ENCODE measurements around the gene PCMTD2.

Gene PCMTD2

DNA sequence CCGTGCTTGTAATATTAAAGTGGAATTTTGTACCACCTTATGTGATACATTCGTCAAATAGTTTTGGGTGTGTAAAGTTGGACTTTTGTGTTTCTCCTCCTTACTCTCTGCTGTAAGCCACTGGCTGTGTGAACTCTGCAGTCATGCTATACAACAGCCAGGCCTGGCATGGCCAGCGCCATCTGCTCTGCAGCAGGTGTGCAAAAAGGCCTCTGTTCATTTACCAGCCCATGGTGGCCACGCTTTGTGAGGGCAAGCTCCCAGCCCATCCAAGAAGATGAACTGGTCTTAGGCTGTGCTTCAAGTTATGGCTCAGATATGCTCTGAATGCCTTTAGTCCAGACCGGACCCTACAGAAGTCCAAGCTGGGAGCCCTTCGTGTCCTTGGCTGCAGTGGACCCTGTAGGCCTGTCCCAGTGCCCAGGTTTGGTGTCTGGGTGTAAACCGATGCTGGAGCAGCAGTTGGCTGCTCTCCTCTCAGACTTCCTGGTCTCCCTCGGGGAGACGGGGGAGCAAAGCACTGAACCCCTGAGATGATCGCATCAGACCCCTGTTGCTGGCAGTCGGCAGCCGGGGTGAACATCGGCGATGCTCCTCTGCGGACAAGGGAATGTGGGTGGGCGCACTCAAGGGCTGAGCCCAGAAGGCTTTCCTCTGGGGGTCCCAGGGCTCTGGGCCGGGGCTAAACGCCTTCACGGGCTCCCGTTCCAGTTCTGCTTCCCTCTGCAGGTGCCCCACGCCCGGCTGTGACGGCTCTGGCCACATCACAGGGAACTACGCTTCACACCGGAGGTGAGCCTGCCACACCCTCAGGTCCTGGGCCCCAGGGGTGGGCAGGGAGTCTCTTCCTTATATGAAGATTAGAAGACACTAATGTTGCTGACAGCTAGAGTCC lies 28.6 kb upstream of the PCMTD2 start:
- TF ChIP-seq EZH2phosphoT487 (IDR thresholded peaks at IDR 0.05; ENCODE audit: borderline replicate concordance, low read length): no peak
- TF ChIP-seq, protein P1, sequence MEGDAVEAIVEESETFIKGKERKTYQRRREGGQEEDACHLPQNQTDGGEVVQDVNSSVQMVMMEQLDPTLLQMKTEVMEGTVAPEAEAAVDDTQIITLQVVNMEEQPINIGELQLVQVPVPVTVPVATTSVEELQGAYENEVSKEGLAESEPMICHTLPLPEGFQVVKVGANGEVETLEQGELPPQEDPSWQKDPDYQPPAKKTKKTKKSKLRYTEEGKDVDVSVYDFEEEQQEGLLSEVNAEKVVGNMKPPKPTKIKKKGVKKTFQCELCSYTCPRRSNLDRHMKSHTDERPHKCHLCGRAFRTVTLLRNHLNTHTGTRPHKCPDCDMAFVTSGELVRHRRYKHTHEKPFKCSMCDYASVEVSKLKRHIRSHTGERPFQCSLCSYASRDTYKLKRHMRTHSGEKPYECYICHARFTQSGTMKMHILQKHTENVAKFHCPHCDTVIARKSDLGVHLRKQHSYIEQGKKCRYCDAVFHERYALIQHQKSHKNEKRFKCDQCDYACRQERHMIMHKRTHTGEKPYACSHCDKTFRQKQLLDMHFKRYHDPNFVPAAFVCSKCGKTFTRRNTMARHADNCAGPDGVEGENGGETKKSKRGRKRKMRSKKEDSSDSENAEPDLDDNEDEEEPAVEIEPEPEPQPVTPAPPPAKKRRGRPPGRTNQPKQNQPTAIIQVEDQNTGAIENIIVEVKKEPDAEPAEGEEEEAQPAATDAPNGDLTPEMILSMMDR (IDR thresholded peaks at IDR 0.05; ENCODE audit: low read depth, low read length, poor library complexity, severe bottlenecking): no peak
- H3K79me2 ChIP-seq (ENCODE audit: control insufficient read depth, low read length): no peaks in the 10 kb centered on the region
- H3K27ac ChIP-seq (ENCODE audit: low read depth, low read length): no peak overlapping the region
- no peak overlapping the region for H3K4me3 ChIP-seq (ENCODE audit: low read length)
- no peaks in the 10 kb centered on the region for H4K20me1 ChIP-seq (ENCODE audit: control insufficient read depth, insufficient read depth, low read depth, low read length)
- peaks cover 8% of the 10 kb centered on the region; the same call in 1 of the 2 replicates for H3K4me1 ChIP-seq (ENCODE audit: control insufficient read depth, low read length)
- no peaks in the 10 kb centered on the region for H3K36me3 ChIP-seq (ENCODE audit: control insufficient read depth, low read length)
- H3K9me2 ChIP-seq (replicated peaks; ENCODE audit: control insufficient read depth, low read length): no peaks in the 10 kb centered on the region
- H3K4me2 ChIP-seq (ENCODE audit: low read length): no peak overlapping the region
- no peaks in the 10 kb centered on the region for H3K27me3 ChIP-seq (ENCODE audit: control insufficient read depth, low read length)
- no peaks in the 10 kb centered on the region for H3K9me3 ChIP-seq (ENCODE audit: control insufficient read depth, insufficient read depth, low read length)
- H3F3A ChIP-seq (ENCODE audit: control insufficient read depth, insufficient read depth): no peaks in the 10 kb centered on the region

DNA sequence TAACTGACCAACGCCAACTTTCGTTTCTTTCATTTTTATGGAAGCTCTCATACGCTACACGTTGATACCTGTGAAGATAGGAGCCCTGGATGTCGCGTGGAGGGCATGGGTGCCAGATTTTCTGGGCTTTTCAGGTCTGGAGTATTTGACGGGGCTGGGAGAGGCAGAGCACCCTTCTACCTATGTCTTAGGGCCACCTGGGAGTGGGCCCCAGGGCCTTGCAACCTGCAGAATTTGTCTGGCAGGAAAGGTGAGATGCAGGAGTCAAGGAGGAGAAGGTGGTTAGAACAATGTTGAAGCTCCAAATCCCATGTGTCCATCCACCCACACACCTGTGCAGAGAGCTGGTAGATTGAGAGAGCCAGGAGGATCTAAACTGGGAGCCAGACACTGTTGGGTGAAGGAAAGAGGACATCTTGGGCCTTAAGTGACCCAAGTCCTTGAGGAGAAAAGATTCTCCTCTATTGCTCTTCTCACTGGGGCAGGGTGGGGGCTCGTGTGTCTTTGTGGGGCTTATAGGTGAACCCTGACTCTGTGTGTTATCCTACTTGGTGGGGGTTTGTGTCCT lies 27.4 kb upstream of the PCMTD2 start:
- Histone ChIP-seq H3K9me3 (ENCODE audit: control insufficient read depth, insufficient read depth, low read length) (no peaks in the 10 kb centered on the region), H4K20me1 (ENCODE audit: control insufficient read depth, insufficient read depth, low read depth, low read length) (no peaks in the 10 kb centered on the region), H3K79me2 (ENCODE audit: control insufficient read depth, low read length) (no peaks in the 10 kb centered on the region), H3K36me3 (ENCODE audit: control insufficient read depth, low read length) (no peaks in the 10 kb centered on the region), H3K4me1 (ENCODE audit: control insufficient read depth, low read length) (peaks cover 8% of the 10 kb centered on the region; the same call in 1 of the 2 replicates), H3K27ac (ENCODE audit: low read depth, low read length) (no peak overlapping the region), H3F3A (ENCODE audit: control insufficient read depth, insufficient read depth) (no peaks in the 10 kb centered on the region), H3K4me3 (ENCODE audit: low read length) (no peak overlapping the region), H3K27me3 (ENCODE audit: control insufficient read depth, low read length) (no peaks in the 10 kb centered on the region), H3K9me2 (replicated peaks; ENCODE audit: control insufficient read depth, low read length) (no peaks in the 10 kb centered on the region), H3K4me2 (ENCODE audit: low read length) (no peak overlapping the region)
- TF ChIP-seq EZH2phosphoT487 (IDR thresholded peaks at IDR 0.05; ENCODE audit: borderline replicate concordance, low read length): no peak
- TF ChIP-seq, protein P1 (IDR thresholded peaks at IDR 0.05; ENCODE audit: low read depth, low read length, poor library complexity, severe bottlenecking): no peak

DNA sequence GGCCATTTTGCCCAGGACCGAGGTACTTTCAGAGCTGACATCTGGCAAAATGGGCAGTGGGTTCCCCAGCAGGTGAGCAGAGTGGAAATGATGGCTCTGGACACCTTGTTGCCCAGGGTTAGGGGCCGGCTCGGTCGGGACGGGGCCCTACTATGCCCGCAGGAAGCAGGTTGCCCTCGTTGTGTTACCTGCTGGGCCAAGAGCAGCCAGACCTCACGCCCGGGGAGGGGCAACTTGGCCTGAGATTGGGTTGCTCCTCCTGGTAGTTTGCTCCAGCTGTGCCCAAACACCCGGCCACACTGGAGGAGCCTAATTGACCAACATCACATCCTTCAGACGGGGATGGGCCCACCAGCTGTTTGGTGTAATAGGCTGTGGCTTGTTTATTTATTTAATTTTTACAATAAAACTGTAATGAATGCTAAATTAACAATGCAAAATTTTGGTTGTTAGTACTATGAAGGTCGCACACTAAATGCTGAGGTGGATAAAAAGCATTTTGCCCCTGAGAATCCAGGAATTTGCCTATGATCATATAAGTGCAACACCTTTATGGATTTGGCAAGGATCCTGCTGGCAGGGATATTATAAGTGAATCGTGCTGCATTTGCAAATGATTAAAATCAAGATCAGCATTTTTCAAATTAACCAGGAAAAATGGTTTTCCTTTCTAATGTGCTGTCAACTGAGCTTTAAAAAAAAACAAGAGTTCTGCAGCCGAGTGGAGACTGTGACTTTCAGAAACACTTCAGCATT lies 26.6 kb upstream of the PCMTD2 start:
- Histone ChIP-seq H3K27ac (ENCODE audit: low read depth, low read length) (no peak overlapping the region), H3K36me3 (ENCODE audit: control insufficient read depth, low read length) (no peaks in the 10 kb centered on the region), H3F3A (ENCODE audit: control insufficient read depth, insufficient read depth) (no peaks in the 10 kb centered on the region)

More for the DNA sequence above, 26.6 kb upstream of the PCMTD2 start:
- no peaks in the 10 kb centered on the region for H3K27me3 ChIP-seq (ENCODE audit: control insufficient read depth, low read length)
- H3K9me3 ChIP-seq (ENCODE audit: control insufficient read depth, insufficient read depth, low read length): no peaks in the 10 kb centered on the region
- H3K4me3 ChIP-seq (ENCODE audit: low read length): no peak overlapping the region
- no peaks in the 10 kb centered on the region for H3K79me2 ChIP-seq (ENCODE audit: control insufficient read depth, low read length)
- TF ChIP-seq, protein P1 (IDR thresholded peaks at IDR 0.05; ENCODE audit: low read depth, low read length, poor library complexity, severe bottlenecking): no peak
- TF ChIP-seq EZH2phosphoT487 (IDR thresholded peaks at IDR 0.05; ENCODE audit: borderline replicate concordance, low read length): no peak
- peaks cover under 1% of the 10 kb centered on the region; the same call in 1 of the 2 replicates for H3K4me1 ChIP-seq (ENCODE audit: control insufficient read depth, low read length)
- H3K9me2 ChIP-seq (replicated peaks; ENCODE audit: control insufficient read depth, low read length): no peaks in the 10 kb centered on the region
- H3K4me2 ChIP-seq (ENCODE audit: low read length): no peak overlapping the region
- no peaks in the 10 kb centered on the region for H4K20me1 ChIP-seq (ENCODE audit: control insufficient read depth, insufficient read depth, low read depth, low read length)

All from DOHH2 (cell line).